Skeletal muscle satellite cell (primary cell): ENCODE data around the gene MRTO4.
"Not testable (repeated sequence)": the region's sequence is repeated elsewhere in the genome, so short reads cannot be mapped to it uniquely, and the experiment has no call there.

ENCODE experiments used
- H3K27me3 ChIP-seq: 2 replicates; pipeline ENCODE4 v1.7.0; 2013; ENCODE audit warnings: low read length; ENCODE audit not compliant: control insufficient read depth, insufficient read depth
- H3K36me3 ChIP-seq: 2 replicates; pipeline ENCODE4 v1.7.0; 2013; ENCODE audit warnings: mild to moderate bottlenecking, control low read depth, low read length; ENCODE audit not compliant: insufficient read depth
- H3K4me1 ChIP-seq: 2 replicates; pipeline ENCODE4 v1.7.0; 2013; ENCODE audit warnings: low read length; ENCODE audit not compliant: control insufficient read depth, insufficient read depth
- H3K4me2 ChIP-seq: 2 replicates; pipeline ENCODE4 v1.7.0; 2013; ENCODE audit warnings: mild to moderate bottlenecking, low read length
- H3K4me3 ChIP-seq: 2 replicates; pipeline ENCODE4 v1.7.0; 2013; ENCODE audit warnings: low read length
- H3K9ac ChIP-seq: 2 replicates; pipeline ENCODE4 v1.7.0; 2013; ENCODE audit warnings: mild to moderate bottlenecking, low read depth, low read length, moderate library complexity
- H3K9me3 ChIP-seq: replicated peaks from 2 replicates; pipeline ENCODE4 v1.7.0; 2013; ENCODE audit warnings: mild to moderate bottlenecking, control low read depth, low read length

Gene MRTO4

DNA sequence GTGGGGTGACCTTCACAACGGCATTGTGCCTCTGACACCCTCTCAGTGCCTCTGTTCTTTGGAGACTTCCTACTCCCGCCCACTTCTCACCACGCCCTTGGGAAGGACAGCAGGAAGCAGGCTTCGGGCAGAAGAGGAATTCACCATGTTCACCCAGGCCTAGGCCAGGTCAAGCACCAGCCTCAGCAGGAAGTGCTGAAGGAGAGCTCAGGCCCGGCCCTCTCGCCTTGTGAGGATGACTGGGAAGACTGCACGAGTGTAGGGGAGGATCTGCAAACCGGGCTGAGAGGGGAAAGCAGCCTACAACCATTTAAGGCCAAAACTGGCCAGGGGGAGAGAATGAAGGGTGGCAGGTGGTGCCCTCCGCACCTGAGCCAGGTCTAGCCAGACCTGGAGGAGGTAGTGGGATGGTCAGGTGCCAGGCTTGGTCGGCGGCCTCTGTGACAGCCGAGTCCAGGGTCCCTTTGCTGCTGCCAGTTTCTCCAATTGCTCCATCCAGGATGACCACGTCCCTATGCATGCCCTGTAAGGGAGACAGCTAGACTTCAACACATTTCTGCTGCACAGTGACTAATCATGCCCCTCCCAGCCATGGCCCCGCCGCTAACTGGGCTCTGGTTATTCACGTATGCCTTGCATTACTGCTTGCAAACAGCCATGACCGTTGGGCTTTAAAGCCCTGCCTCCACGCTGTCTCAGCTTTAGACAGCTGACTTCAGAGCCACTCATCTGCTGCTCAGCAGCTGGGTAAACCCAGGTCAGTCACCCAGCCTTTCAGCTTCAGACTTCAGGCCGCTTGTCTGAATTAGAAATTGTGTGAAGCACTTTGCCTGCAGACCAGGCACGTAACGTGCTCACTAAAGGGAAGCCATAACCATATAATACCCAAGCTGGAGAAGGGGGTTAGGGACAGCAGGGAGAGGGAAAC lies 8.9 kb downstream of the MRTO4 start:
- Histone ChIP-seq H3K4me3 (peak overlapping the region; percentile 14), H3K9ac (peak overlapping the region; percentile 51), H3K9me3 (no peaks in the 10 kb centered on the region), H3K4me2 (peak overlapping the region; percentile 66), H3K36me3 (peaks cover 44% of the 10 kb centered on the region), H3K4me1 (peaks cover 23% of the 10 kb centered on the region), H3K27me3 (no peaks in the 10 kb centered on the region)

DNA sequence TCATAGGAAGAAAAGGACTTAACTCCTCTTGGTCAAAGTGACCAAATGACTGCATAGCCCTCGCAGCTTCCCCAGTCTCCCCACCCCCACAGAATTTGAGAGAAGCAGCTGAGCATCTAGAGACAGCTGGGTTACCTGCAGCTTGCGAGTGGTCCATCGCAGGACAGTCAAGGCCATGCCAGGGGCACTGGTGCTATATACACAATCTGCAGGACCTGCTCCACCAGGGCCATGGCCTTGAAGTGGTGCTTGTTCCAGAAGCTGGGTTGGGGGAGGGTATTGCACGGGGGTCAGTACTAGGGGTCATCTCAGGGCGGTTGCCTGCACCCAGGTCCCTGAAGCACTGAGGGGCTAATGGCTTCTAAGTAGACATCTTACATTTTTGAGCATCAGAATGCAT lies 10.4 kb downstream of the MRTO4 start:
- Histone ChIP-seq H3K4me3 (no peak overlapping the region), H3K9ac (no peak overlapping the region), H3K36me3 (peaks cover 30% of the 10 kb centered on the region), H3K4me1 (peaks cover 22% of the 10 kb centered on the region), H3K27me3 (no peaks in the 10 kb centered on the region), H3K4me2 (no peak overlapping the region), H3K9me3 (no peaks in the 10 kb centered on the region)

DNA sequence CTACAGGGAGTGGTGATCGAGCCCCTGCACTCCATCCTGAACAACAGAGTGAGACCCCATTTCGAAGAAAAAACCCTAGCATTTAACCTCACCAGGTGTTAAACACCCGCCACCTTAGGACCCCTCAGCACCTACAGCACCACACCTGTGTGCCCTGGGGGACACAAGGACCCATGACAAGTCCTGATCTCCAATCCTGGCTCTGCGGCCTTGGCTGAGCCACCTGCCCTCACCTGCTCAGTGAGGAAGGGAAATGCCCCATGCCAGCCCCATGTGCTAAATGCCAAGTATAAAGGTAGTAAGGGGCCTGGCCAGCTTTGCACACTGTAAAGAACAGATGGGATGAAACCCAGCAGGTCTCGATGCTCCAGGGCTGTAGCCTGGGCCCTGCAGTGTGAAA lies 11.1 kb downstream of the MRTO4 start:
- Histone ChIP-seq H3K9ac (no peak overlapping the region), H3K27me3 (no peaks in the 10 kb centered on the region), H3K9me3 (no peaks in the 10 kb centered on the region), H3K4me3 (no peak overlapping the region), H3K4me1 (peaks cover 19% of the 10 kb centered on the region), H3K4me2 (no peak overlapping the region), H3K36me3 (peaks cover 23% of the 10 kb centered on the region)

DNA sequence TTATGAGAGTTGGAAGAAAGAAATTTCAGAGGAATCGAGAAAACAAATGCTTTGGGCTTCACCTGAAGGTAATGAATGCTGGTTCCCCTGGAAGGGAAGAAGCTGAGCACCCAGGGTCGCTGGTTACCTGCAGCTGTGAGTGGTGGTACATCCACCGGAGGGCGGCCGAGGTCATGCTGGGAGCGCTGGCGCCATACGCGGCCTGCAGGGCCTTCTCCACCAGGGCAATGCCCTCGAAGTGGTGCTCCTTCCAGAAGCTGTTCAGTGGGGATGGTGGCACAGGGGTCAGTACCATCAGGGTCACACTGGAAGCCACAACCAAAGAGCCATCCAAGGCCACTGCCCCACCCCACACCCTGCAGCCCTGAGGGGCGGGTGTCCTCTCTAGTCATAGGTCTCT lies 16.8 kb downstream of the MRTO4 start:
- H3K4me2 ChIP-seq, result no peak overlapping the region
- no peaks in the 10 kb centered on the region for H3K36me3 ChIP-seq
- H3K9me3 ChIP-seq, result no peaks in the 10 kb centered on the region
- H3K27me3 ChIP-seq, result no peaks in the 10 kb centered on the region
- no peak overlapping the region for H3K4me3 ChIP-seq
- no peak overlapping the region for H3K9ac ChIP-seq
- H3K4me1 ChIP-seq, result no peaks in the 10 kb centered on the region

DNA sequence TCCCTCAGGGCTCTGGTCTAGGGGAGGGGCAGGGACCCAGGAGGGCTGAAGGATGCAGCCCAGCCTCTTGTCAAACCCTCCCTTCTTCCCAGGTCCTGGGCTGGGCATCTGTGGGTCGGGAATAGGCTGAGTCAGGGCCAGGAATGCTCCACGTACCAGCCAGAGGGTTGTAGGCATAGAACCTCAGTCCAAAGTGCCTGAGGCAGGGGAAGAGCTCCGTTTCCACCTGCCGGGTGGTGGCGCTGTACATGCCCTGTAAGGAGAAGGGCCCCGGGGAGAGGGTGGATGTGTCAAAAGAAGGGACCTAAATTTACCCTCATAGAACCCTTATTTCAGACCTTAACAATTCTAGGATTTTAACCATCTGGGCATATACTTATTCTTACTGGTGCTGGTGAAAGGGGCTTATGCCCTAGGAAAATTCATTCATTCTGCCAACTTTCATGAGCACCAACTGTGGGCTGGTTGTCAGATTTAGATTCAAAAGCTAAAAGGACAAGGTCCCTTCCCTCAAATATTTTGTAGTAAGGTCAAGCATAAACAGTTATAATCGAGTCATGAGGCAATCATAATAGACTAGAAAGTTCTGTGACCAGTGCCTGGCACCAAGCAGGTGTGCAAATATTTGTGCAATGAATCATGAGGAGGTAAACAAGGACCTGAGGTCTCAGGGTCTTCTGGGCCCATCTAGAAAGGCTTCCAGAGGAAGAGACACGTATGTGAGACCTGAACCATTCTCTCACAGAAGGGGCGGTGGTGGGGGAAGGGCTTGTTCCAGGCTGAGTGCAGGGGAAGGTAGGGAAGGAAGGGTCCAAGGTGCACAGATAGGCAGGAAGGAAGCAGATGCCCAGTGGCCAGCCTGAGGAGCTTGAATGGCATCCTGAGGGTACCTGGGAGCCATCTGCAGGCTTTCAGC lies 18.1 kb downstream of the MRTO4 start:
- not testable (repeated sequence) for H3K36me3 ChIP-seq, H3K4me2 ChIP-seq, H3K4me1 ChIP-seq, H3K4me3 ChIP-seq, H3K9ac ChIP-seq, H3K9me3 ChIP-seq, H3K27me3 ChIP-seq

DNA sequence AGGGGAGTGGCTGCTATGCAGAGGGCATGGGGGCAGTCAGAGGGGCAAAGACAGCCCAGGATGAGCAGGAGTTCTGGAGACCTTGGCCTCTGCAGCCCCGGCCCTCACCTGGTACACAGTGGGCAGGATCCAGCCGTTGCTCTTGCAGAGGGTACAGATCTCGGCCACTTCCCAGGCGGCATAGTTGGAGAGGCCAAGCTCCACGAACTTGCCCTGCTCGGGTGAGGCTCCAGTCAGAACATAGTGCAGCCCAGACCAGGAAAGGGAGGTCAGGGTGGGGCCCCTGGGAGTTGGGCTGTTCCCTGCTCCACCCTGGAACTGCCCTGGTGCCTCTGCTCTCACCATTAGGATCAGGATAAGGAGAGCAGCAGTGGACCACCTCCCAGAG lies 18.7 kb downstream of the MRTO4 start:
- H3K9me3 ChIP-seq, H3K36me3 ChIP-seq, H3K4me3 ChIP-seq, H3K9ac ChIP-seq, H3K27me3 ChIP-seq, H3K4me2 ChIP-seq, H3K4me1 ChIP-seq: not testable (repeated sequence)

DNA sequence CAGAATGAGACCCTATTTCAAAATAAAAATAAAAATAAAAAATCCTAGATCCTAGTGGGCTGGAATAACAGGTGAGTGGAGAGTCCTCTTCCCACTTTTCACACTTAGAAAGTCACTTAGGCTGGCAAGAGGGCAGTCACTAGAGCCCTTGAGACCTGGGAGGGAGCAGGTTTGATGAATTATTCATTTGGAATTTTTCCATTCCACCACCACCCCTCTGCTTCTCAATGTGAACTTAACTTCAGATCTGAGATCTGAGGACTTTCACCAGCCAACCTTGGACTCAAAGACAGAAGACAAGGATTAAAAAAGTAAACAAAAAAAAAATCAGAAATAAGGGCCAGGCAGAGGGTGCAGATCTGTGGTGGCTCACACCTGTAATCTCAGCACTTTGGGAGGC lies 20.5 kb downstream of the MRTO4 start:
- Histone ChIP-seq H3K36me3 (no peaks in the 10 kb centered on the region), H3K27me3 (no peaks in the 10 kb centered on the region), H3K4me2 (no peak overlapping the region), H3K9ac (no peak overlapping the region), H3K4me3 (no peak overlapping the region), H3K4me1 (no peaks in the 10 kb centered on the region), H3K9me3 (no peaks in the 10 kb centered on the region)

DNA sequence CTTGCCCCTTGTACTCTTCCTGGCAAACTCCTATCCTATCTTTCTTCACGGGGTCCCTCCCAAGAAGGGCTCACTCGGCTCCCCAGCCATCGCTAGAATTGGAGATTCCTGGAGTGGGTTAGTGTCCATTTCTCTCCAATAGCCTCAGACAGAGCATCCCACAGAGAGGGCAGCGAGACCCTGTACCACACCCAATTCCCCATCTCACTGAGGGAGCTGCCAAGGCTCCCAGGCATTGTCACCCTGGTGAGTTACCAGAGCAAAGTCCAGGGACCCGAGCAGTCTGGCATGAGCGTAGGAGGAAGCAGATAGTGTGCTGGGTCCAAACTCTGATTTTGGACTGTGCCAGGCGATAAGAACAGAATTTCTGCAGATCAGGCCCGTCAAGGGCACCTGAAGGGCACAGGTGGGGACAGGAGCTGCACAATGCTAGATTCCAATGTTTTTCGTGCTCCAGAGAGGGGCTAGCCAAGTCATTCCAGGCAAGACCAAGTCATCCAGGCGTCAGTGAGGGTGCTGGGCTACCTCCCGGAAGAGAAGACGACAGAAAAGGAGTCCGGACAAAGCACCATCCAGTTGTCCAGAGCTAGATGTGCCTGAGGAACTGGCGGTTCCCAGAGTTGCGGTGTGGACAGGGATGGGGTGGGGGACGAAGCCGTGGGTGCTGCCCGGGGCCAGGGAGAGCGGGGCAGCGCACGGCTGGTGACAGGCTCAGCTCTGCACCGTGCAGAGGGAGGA lies 21.7 kb downstream of the MRTO4 start:
- no peaks in the 10 kb centered on the region for H3K27me3 ChIP-seq
- H3K9me3 ChIP-seq, result no peaks in the 10 kb centered on the region
- no peak overlapping the region for H3K4me3 ChIP-seq
- no peaks in the 10 kb centered on the region for H3K36me3 ChIP-seq
- H3K4me2 ChIP-seq, result peak overlapping the region; percentile 63
- H3K4me1 ChIP-seq, result no peaks in the 10 kb centered on the region
- no peak overlapping the region for H3K9ac ChIP-seq

DNA sequence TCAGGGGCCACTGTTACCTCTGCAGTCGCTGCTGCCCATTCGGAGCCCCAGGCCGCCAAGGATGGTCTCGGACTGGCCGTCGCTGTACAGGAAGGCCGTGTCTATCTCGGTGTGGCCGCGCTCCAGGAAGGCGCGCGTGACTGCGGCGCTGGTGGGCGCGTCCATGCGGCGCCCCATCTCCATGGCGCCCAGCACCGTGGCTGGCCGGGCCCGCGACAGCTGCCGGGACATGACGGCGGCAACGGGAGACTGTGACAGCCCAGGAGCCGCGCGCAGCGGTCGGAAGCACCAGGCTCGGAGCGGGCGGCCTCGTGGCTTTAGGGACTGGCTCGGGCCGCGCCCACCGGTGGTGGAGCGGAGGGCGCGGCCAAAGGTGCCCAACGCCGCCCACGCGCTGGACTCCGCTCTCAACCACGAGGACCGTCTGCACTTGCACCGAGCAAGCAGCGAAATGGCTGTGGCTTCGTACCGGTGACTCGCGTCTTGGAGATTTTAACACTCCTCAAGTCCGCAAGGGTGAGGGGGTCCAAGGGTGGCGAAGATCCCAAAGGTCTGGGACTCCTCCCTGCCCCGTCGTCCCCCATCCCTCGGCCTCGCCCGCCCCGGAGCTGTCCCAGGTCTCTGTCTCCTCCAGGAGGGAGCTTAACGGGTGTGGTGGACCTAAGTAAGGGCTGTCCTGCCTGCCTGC lies 22.4 kb downstream of the MRTO4 start:
- H3K36me3 ChIP-seq, result not testable (repeated sequence)

DNA sequence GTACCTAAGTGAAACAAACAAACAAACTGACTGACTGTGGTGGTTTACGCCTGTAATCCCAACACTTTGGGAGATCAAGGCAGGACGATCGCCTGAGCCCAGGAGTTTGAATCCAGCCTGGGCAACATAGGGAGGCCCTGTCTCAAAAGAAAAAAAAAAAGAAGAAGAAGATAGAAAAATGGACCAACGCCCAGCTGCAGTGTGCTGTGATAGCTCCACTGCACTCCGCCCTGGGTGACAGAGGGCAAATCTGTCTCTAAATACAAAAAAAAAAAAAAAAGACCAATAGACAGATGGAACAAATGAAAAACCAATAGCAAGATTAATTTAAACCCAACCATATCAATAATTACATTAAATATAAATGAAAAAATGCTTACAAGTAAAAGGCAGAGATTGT lies 23.0 kb downstream of the MRTO4 start:
- Histone ChIP-seq H3K9ac (no peak overlapping the region), H3K4me2 (no peak overlapping the region), H3K9me3 (no peaks in the 10 kb centered on the region), H3K4me1 (no peaks in the 10 kb centered on the region), H3K27me3 (no peaks in the 10 kb centered on the region), H3K36me3 (no peaks in the 10 kb centered on the region), H3K4me3 (no peak overlapping the region)

More for the DNA sequence above, 22.4 kb downstream of the MRTO4 start:
- H3K9ac ChIP-seq, H3K4me1 ChIP-seq, H3K9me3 ChIP-seq, H3K27me3 ChIP-seq: not testable (repeated sequence)
- peak overlapping the region; percentile 63 for H3K4me2 ChIP-seq
- H3K4me3 ChIP-seq, result peak overlapping the region; percentile 34

DNA sequence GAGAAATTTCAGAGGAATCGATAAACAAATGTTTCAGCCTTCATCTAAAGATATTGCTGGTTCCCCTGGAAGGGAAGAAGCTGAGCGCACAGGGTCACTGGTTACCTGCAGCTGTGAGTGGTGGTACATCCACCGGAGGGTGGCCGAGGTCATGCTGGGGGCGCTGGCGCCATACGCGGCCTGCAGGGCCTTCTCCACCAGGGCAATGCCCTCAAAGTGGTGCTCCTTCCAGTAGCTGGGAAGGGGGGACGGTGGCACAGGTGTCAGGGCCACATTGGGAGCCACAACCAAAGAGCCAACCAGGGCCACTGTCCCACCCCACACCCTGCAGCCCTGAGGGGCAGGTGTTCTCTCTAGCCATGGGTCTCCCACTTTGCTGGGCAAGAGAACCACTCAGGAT lies 32.3 kb downstream of the MRTO4 start:
- Histone ChIP-seq H3K36me3 (no peaks in the 10 kb centered on the region), H3K9ac (no peak overlapping the region), H3K9me3 (no peaks in the 10 kb centered on the region), H3K4me2 (no peak overlapping the region), H3K4me1 (peaks cover 3% of the 10 kb centered on the region), H3K4me3 (no peak overlapping the region), H3K27me3 (no peaks in the 10 kb centered on the region)
